HEK293T (cell line): Measurements from ENCODE around the gene LUC7L3.

Experiments used
- ARNT ChIP-seq: fragments of 450-650 bp; IDR thresholded peaks from 2 replicates; pipeline ENCODE4 v1.6.1; 2017; ENCODE audit warnings: mild to moderate bottlenecking
- BHLHE40 ChIP-seq: fragments of 450-650 bp; IDR thresholded peaks from 2 replicates; pipeline ENCODE4 v1.6.1; 2016; ENCODE audit warnings: mild to moderate bottlenecking, moderate library complexity, borderline replicate concordance
- CTBP1 ChIP-seq: fragments of 450-650 bp; IDR thresholded peaks from 2 replicates; pipeline ENCODE4 v1.6.1; 2016; ENCODE audit warnings: borderline replicate concordance
- ELF4 ChIP-seq: fragments of 450-650 bp; IDR thresholded peaks from 2 replicates; pipeline ENCODE4 v1.6.1; 2017; ENCODE audit warnings: antibody characterized with exemption
- FOXA1 ChIP-seq: fragments of 450-650 bp; IDR thresholded peaks from 2 replicates; pipeline ENCODE4 v1.6.1; 2016; ENCODE audit warnings: mild to moderate bottlenecking
- FOXK2 ChIP-seq: fragments of 450-650 bp; IDR thresholded peaks from 2 replicates; pipeline ENCODE4 v1.6.1; 2016; ENCODE audit warnings: mild to moderate bottlenecking
- FOXM1 ChIP-seq: fragments of 450-650 bp; IDR thresholded peaks from 2 replicates; pipeline ENCODE4 v1.6.1; 2017; ENCODE audit warnings: mild to moderate bottlenecking, borderline replicate concordance
- HDGF ChIP-seq: fragments of 450-650 bp; IDR thresholded peaks from 2 replicates; pipeline ENCODE4 v1.6.1; 2017; ENCODE audit warnings: antibody characterized with exemption, borderline replicate concordance
- L3MBTL2 ChIP-seq: fragments of 450-650 bp; conservative IDR thresholded peaks from 2 replicates; pipeline ENCODE4 v1.6.1; 2016; ENCODE audit warnings: mild to moderate bottlenecking
- PKNOX1 ChIP-seq: fragments of 450-650 bp; IDR thresholded peaks from 2 replicates; pipeline ENCODE4 v1.6.1; 2016
- SP1 ChIP-seq: fragments of 450-650 bp; IDR thresholded peaks from 2 replicates; pipeline ENCODE4 v1.6.1; 2017
- TARDBP ChIP-seq: fragments of 450-650 bp; IDR thresholded peaks from 2 replicates; pipeline ENCODE4 v1.6.1; 2016

GRCh38 chr17:50790618-50791017 lies 71.2 kb downstream of the LUC7L3 start:
- TF ChIP-seq FOXK2 (no peak), FOXM1 (no peak), BHLHE40 (no peak), SP1 (no peak), TARDBP (no peak), PKNOX1 (no peak), HDGF (no peak), L3MBTL2 (no peak), FOXA1 (no peak), ARNT (no peak), CTBP1 (no peak), ELF4 (no peak)
